Mammary epithelial cell (primary cell): ENCODE measurements around the gene MAML3.

Experiments
- EZH2 ChIP-seq: IDR thresholded peaks from 2 replicates; pipeline ENCODE4 v1.6.1; 2012; ENCODE audit warnings: low read length, inconsistent platforms, borderline replicate concordance
- TF ChIP-seq, protein P1 (sequence below), 2 donors: IDR thresholded peaks in 1 of 2; conservative IDR thresholded peaks in 1 of 2; 2 replicates each; pipeline ENCODE4 v1.5.1; 2011 to 2012; ENCODE audit warnings: inconsistent platforms in 2 of 2, low read length in 2 of 2, mild to moderate bottlenecking in 2 of 2, control low read depth in 1 of 2, low read depth in 1 of 2; ENCODE audit not compliant: insufficient read depth in 1 of 2; ENCODE audit errors: extremely low read depth in 1 of 2

DNA sequence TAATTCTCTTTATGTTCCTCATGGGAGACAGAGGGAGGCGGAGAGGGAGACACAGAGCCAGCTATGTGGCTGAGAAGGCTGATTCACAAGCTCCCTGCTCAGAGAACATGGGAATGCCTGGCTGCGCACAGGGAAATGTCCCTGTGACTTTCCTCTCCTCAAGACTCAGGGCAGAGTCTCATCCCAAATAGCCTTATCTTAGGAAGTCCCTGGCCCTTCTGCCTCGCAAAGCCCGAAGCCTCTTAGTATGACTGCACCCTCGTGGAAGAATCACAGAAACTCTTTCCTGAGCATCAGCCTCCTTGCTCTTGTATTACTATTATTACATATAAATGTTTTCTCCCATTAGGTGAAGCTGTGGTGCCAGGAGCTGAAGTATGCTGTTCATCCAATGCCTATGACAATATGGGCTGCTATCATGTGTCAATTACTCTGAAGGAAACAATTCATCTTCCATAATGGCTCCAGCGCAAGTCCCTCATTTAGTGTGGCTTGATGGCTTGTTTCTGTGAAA lies 257.8 kb downstream of the MAML3 start:
- TF ChIP-seq, protein P1, sequence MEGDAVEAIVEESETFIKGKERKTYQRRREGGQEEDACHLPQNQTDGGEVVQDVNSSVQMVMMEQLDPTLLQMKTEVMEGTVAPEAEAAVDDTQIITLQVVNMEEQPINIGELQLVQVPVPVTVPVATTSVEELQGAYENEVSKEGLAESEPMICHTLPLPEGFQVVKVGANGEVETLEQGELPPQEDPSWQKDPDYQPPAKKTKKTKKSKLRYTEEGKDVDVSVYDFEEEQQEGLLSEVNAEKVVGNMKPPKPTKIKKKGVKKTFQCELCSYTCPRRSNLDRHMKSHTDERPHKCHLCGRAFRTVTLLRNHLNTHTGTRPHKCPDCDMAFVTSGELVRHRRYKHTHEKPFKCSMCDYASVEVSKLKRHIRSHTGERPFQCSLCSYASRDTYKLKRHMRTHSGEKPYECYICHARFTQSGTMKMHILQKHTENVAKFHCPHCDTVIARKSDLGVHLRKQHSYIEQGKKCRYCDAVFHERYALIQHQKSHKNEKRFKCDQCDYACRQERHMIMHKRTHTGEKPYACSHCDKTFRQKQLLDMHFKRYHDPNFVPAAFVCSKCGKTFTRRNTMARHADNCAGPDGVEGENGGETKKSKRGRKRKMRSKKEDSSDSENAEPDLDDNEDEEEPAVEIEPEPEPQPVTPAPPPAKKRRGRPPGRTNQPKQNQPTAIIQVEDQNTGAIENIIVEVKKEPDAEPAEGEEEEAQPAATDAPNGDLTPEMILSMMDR (conservative IDR thresholded peaks at IDR 0.05 in 1 of 2, IDR thresholded peaks at IDR 0.05 in 1 of 2; ENCODE audit: extremely low read depth in 1 of 2, insufficient read depth in 1 of 2, low read depth in 1 of 2, low read length in 2 of 2), result no peak
- no peak for TF ChIP-seq EZH2
